Activated T-cell treated with anti-CD3 and anti-CD28 coated beads for 4 hours (primary cell): ENCODE results near the gene COL18A1.

Experiments
- DNase-seq: peaks from one replicate; pipeline ENCODE4 v3.0.0-alpha.2; 2020

The COL18A1 gene

DNA sequence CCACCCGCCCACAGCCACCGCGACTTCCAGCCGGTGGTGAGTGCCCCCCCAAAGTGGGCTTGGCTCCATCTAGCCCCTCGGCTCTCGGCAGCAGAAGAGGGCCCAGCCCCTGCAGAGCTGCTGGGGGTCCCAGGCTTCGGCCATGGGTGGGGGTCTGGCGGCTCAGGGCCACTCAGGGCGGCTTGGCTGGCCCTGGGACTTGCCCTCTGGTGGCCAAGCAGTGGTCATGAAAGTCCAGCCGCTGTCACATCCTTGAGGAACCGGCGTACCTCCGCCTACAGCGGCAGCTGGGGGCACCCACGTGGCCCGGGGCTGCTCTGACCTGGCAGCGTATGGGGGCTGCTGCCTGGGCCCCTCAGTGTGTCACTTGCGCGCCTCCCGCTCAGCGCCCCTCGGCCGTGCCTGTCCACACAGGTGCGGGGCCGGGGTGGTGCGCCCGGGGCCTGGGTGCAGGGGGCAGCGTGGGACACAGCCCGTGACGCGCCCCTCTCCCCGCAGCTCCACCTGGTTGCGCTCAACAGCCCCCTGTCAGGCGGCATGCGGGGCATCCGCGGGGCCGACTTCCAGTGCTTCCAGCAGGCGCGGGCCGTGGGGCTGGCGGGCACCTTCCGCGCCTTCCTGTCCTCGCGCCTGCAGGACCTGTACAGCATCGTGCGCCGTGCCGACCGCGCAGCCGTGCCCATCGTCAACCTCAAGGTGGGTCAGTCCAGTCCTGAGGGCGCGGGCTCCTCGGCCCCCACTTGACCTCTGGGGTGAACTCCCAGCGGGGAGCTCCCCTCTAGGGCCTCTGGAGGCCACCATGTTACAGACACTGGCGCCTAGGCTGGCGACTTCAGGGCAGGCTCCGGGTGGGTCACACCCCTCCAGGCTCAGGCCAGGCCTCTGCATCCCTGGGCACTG, 104.9 kb downstream of the COL18A1 start:
- DNase-seq, result no peak

DNA sequence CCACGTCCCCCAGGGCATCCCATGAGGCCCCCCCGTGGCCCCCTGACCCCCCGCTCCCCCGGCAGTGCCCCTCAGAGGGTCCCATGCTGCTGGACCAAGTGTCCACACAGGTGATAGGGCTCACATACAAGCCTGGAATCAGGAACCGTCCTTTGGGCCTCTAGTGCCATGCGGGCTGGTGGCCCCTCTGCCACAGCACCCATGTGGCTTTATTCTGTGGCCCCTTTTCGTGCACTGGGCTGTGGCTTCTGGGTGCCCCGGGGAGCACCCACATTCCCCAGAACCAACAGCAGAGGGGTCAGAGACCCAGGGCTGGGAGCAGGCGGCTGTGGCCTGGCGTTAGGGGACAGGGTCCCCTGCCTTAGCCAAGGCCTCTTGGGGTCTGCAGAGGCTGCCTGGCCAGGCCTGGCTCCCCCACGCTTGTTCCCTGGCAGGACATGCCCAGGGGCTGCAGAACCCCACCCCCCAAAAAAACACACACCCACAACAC, 105.5 kb downstream of the COL18A1 start:
- DNase-seq, result no peak

DNA sequence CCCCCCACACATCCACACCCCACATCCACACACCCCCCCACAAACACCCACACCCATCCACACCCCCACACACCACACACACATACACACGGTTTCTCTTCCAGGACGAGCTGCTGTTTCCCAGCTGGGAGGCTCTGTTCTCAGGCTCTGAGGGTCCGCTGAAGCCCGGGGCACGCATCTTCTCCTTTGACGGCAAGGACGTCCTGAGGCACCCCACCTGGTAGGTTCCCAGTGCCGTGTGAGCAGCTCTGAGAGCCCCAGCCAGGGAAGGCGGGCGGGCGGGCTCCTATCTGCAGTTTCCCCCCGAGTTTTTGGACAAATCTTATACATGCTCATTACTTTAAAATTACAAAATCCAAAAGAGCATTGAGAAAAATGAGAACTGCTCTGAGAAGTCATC, 106.0 kb downstream of the COL18A1 start:
- no peak for DNase-seq

DNA sequence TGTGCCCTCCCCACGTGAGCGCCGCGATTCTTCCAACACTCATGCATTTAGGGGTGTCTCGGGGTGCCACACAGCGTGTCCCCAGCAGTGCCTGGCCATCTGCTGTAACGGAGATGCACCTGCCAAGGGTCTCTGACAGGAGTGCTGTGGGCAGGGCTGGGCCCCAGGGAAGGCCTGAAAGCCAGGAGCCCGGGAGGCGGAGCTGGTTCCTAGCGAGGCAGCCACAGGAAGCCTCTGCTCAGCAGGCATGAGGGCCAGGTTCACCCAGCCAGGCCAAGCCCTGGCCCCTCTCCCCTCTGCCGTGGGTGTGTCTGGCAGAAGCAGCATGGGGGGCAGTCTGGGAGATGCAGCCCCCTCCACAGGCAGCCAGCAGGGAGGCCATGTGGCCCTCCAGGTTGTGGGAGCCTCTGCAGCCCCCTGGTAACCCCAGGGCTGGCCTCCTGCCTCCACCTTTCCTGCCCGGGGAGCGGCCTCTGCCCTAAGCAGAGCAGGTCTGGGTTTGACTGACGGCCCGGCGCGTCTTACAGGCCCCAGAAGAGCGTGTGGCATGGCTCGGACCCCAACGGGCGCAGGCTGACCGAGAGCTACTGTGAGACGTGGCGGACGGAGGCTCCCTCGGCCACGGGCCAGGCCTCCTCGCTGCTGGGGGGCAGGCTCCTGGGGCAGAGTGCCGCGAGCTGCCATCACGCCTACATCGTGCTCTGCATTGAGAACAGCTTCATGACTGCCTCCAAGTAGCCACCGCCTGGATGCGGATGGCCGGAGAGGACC, 106.9 kb downstream of the COL18A1 start:
- no peak for DNase-seq

DNA sequence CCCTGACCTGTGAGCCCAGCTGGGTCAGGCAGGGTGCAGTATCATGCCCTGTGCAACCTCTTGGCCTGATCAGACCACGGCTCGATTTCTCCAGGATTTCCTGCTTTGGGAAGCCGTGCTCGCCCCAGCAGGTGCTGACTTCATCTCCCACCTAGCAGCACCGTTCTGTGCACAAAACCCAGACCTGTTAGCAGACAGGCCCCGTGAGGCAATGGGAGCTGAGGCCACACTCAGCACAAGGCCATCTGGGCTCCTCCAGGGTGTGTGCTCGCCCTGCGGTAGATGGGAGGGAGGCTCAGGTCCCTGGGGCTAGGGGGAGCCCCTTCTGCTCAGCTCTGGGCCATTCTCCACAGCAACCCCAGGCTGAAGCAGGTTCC, 107.6 kb downstream of the COL18A1 start:
- no peak for DNase-seq

DNA sequence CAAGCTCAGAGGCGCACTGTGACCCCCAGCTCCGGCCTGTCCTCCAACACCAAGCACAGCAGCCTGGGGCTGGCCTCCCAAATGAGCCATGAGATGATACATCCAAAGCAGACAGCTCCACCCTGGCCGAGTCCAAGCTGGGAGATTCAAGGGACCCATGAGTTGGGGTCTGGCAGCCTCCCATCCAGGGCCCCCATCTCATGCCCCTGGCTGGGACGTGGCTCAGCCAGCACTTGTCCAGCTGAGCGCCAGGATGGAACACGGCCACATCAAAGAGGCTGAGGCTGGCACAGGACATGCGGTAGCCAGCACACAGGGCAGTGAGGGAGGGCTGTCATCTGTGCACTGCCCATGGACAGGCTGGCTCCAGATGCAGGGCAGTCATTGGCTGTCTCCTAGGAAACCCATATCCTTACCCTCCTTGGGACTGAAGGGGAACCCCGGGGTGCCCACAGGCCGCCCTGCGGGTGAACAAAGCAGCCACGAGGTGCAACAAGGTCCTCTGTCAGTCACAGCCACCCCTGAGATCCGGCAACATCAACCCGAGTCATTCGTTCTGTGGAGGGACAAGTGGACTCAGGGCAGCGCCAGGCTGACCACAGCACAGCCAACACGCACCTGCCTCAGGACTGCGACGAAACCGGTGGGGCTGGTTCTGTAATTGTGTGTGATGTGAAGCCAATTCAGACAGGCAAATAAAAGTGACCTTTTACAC, 108.2 kb downstream of the COL18A1 start:
- DNase-seq, result no peak

DNA sequence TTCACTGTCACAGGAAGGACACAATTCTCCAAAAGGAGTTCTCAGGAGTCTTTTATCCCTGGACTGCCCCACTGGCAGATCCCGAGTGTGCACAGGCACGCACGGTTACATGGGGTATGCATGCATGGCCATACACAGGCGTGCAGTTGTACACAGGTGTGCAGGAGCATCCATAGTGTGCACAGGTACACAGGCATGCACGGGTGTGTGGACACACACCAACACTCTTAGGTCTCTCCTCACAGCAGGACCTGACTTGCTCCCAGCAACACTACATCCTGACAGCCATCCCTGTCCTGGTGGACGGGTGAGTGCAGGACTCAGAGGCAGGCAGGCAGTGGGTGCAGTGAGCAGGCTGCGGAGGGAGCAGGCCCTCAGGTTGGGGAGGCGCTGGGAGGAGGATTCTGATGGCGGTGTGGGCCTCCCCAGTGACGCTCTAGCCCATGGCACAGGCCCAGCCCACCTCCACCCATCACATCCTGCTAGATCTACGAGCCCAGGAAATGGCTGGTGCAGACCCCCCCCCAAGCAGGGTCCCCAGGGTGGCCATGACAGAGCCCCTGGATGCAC, 108.9 kb downstream of the COL18A1 start:
- no peak for DNase-seq

DNA sequence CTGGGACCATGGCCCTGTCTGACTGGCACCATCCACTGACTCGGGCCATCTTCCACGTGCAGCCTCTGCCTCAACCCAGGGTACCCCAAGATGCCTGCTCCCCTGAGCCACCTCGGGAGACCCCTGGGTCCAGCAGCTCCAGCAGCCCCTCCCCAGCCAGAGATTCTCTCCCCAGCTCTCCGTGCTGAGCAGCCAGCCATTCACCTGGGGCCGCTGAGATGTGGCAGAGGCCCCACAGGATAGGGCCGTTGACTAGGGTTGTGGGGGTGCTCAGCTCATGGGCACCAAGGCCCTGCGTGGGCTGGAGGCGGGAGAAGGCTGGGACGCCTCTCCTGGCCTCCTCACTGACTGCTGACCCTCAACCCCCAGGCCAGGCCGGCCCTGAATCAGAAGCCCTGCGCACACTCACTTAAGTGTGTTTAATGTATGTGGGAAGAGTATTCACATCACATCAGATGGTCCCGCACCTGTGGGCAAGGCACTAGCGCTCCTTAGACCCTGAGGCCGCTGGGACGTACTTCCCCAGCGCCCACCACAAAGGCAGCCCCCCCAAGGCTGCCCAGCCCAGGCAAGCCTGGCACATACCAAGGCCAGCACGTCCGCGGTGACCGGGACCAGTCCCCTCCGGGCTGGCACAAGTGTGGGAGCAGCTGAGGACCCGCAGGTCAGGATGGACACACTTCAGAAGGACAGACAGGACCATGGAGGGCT, 109.5 kb downstream of the COL18A1 start:
- DNase-seq, result no peak

DNA sequence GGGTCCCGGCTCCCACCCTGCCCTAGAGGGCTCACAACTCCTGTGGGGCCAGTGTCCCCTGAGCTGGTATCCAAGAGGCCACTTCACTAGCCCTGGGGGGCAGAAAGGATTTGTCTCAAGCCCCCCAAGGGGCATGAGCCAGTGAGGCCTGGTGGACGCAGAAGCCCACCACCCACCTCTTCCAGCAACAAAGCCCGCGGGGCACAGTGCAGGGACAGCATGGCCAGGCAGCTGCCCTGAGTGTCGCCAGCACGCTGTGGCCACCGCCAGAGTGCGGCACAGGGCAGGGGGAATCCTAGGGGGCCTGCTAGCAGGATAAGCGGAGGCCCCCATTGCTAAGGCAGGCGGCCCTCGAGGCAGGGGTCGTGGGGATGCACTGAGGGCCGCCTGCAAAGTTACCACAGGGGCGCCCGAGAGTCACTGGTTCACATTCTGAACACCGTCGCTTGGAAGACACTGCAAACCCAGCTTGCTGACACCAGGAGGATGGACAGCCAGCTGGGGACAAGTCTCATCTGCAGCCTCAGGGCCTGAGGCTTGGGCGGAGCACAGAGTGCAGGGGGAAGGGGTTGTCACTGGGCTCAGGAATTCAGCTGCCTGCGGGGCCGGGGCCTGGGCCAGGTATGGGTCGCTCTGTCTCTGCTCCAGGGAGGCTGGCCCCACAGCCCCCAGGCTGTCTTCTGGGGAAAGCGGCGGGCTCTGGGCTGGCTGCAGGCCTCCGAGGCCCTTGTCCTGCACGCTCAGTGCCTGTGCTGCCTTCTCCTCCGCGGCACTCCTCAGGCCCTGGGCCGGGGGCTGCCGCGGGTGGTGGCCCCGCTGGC, 110.5 kb downstream of the COL18A1 start:
- no peak for DNase-seq

DNA sequence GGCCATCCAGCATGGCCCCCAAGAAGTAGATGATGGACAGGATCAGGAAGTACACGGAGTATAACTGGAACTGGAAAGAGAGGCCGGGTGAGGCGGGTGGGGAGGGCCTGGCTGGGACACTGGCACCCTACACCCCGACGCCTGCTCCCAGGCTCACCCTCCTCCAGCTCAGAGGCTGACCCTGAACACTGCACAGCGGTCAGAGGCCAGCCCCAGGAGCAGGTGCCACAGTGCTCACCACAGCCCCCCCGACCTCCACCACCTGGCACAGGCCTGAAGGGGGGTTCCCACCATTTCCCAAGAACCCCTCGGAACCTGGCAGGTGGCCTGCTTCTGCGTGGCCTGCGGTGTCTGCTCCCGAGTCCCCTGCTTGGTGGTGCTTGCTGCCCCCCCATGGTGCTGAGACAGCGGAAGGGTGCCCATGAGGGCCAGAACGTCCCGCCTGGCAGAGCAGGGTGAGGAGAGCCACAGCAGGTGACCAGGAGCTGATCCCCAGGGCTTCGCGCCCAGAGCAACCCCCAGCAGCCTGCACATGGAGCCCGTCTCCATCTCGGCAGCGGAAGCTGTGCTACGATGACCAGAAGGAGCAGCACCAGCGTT, 111.2 kb downstream of the COL18A1 start:
- no peak for DNase-seq

DNA sequence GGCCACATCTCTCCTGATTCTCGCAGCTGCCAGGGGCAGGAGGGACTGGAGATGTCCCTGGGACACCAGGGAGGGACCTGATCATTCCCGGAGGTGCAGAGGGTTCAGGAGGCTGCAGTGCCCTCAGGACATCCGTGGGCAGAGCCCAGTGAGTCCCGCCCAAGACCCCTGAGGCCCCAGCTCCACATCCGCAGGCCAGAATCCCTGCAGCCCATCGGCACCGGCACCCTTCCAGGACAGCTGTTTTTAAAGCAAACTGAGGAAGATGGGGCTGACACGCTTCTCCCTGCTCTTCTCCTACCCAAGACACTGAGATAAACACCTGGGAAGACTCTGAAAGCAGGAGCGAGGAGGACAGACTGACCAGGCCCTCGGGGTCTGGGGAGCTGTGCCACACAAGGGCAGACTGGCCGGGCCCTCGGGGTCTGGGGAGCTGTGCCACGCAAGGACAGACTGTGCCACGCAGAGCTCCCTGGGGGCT, 111.7 kb downstream of the COL18A1 start:
- no peak for DNase-seq

DNA sequence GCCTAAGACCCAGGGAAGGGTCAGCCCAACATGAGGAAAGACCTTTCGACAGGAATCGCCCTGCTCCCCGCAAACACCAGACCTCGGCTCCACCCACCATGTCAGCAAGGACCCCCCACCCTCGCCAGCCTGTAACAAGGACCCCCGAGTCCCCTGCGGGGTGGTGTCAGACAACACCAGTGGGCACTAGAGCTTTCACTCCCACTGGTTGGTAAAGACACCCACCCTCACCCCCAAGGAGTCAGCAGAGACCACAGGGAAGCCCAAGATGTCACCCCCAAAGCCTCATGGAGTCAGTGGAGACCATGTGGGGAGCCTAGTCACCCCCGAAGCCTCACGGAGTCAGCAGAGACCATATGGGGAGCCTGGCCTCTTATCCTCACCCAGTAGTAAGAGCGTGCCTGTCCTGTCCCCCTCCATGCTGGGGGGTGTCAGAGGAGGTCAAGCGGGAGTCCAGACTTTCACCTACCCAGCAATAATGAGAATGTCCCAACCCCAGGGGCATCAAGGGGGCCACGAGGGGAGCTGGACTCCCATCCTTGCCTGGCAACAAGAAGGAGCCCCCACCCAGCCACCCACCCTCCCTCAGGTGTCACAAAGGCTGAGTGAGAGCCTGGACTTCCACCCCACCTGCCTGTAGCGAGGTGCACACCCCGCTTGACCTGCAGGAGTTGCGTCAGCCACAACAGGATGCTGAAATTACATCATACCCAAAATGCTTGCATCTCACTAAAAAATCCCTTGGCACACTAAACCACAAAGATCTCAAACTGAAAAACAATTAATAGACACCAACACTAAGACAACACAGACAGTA, 112.5 kb downstream of the COL18A1 start:
- DNase-seq, result no peak

DNA sequence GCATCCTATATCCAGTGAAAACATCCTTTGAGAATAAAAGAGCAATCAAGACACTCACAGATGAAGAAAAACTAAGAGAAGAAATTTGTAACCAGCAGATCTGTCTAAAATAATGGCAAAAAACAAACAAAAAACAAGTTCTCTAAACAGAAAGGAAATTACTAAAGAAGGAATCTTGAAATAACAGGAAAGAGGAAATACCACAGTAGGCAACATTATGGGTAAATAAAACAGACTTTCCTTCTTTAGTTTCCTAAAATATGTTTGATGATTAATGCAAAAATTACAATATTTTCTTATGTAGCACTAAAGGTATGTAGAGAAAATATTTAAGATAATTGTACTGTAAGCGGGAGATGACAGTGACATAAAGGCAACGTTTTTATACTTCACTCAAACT, 113.8 kb downstream of the COL18A1 start:
- no peak for DNase-seq

DNA sequence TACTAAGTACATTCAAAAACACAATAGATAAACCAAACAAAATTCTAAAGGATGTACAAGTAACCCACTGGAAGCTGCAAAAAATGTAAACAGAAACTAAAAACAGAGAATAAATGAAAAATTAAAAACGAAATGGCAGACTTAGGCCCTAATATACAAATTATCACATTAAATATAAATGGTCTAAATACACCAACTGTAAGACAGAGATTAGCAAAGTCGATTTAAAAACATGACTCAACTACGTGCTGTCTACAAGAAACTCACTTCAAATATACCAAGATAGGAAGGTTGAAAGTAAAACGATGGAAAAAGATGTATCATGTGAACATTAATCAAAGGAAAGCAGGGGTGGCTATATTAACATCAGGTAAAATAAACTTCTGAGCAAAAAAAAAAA, 114.2 kb downstream of the COL18A1 start:
- no peak for DNase-seq

DNA sequence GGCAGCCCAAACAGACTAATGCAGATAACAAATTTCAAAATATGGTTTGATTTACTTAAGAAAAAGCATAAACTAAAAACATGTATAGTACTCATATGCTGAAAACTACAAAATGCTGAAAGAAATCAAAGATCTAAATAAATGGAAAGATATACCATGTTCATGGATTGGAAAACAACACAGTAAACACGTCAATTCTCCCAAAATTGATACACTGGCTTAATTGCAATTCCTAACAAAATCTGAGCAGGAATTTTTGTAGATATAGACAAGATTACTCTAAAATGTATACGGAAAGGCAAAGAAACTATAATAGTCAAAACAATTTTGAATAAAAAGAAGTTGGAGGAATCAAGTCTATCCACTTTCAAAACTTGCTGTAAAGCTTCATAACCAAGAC, 116.3 kb downstream of the COL18A1 start:
- DNase-seq, result no peak

DNA sequence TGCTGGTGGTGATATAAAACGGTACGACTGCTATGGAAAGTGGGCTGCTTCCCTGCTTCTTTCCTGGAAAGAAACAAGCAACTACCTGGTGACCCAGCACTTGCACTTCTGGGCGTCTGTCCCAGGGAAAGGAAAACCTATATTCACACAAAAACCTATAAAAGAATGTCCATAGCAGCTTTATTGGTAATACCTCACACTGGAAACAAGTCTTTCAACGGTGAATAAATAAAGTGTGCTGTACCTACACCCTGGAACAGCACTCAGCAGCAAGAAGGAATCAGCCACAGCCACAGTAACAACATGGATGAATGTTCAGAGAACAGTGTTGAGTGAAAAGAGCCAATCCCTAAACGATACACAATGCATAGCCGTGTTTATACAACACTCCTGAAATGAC, 117.4 kb downstream of the COL18A1 start:
- DNase-seq, result no peak

DNA sequence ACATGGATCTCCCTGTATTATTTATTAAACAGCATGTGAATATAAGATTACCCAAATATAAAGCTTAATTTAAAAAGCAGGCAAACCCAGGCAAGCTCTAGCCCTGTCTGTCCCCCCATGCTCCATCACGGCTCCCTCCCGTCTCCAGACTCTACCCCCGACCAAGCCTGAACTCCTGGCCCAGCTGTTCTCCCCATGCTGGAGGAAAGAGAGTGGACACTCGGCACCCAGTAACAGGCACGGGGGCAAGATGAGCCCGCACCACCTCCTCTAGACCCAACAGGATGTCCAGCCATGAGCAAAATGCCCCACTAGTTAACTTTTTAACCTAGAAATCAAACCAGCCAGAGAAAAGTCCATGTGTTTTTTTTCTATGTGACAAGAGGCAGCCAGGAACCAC, 118.0 kb downstream of the COL18A1 start:
- no peak for DNase-seq

DNA sequence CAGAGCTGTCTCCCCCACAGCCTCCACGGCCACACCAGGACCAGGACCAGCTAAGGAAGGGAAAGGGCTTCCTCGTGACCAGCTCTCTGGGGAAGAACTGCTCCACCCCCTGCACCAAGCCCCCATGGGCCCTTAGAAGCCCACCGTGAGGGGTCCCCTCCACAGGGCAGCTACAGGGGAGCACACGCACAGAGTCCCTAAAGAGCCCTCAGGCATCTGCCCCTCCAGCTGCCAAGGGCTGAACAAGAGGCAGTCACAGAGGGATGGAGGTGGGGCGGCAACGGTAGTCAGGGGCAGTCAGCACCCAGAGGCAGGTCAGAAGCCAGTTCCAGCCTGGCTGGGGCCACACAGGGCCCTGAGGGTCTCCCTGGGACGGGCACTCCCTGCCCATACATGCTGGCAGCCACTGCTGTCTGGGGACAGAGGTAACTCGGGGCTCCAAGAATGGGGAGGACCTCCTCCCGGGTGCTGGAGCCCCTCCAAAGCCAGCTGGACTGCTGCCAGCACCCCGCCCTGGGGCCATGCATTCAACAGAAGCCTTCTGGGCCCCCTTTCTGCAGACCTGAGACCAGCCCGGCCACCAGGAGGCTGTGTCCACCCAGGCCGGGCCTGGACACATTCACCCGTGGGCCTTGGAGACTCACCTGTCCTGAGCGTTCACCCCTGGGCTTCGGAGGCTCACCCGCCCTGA, 118.6 kb downstream of the COL18A1 start:
- DNase-seq, result no peak

DNA sequence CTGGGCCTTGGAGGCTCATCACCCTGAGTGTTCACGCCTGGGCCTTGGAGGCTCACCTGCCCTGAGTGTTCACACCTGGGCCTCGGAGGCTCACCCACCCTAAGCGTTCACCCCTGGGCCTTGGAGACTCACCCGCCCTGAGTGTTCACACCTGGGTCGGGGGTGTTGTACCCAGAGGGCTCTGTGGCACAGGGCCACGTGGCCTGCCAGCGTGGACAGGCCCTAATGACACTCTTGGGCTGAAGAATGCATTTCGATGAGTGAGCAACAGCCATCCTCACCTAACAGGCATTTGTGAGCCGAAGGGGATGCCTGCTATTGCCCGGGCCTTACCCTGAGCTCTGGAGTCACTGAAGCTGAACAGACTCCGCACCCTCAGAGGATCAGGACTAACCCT, 119.8 kb downstream of the COL18A1 start:
- no peak for DNase-seq
